ENCODE data around the gene DCST2.

The DCST2 gene

GRCh38 chr1:155049651-155050559 lies 16.3 kb upstream of the DCST2 start:
- DNase-seq (ENCODE audit: low read depth), result no peak

- DNase-seq (ENCODE audit: low read depth), result no peak
These were observed 15.1 kb upstream of the DCST2 start for GRCh38 chr1:155048449-155049334.

- peak; percentile 39 for DNase-seq (ENCODE audit: low read depth)
These were observed 11.5 kb upstream of the DCST2 start for GRCh38 chr1:155044812-155045657.

GRCh38 chr1:155044365-155044764 lies 10.8 kb upstream of the DCST2 start:
- DNase-seq (ENCODE audit: low read depth), result no peak

GRCh38 chr1:155043793-155044192 lies 10.2 kb upstream of the DCST2 start:
- DNase-seq (ENCODE audit: low read depth), result no peak

GRCh38 chr1:155043301-155043702 lies 9.7 kb upstream of the DCST2 start:
- no peak for DNase-seq (ENCODE audit: low read depth)

- DNase-seq (ENCODE audit: low read depth), result no peak
These were observed 9.2 kb upstream of the DCST2 start for GRCh38 chr1:155042789-155043188.

- no peak for DNase-seq (ENCODE audit: low read depth)
These were observed 6.9 kb upstream of the DCST2 start for GRCh38 chr1:155040358-155041093.

GRCh38 chr1:155039308-155039669 lies 5.7 kb upstream of the DCST2 start:
- no peak for DNase-seq (ENCODE audit: low read depth)

- DNase-seq (ENCODE audit: low read depth), result no peak
These were observed 5.2 kb upstream of the DCST2 start for GRCh38 chr1:155038602-155039307.

- no peak for DNase-seq (ENCODE audit: low read depth)
These were observed 4.4 kb upstream of the DCST2 start for GRCh38 chr1:155037851-155038441.

- no peak for DNase-seq (ENCODE audit: low read depth)
These were observed 3.5 kb upstream of the DCST2 start for GRCh38 chr1:155037043-155037442.

- DNase-seq (ENCODE audit: low read depth), result no peak
These were observed 2.4 kb upstream of the DCST2 start for GRCh38 chr1:155035936-155036335.

- no peak for DNase-seq (ENCODE audit: low read depth)
These were observed 982 bp upstream of the DCST2 start for GRCh38 chr1:155034318-155035208.

GRCh38 chr1:155032886-155033285 lies 695 bp downstream of the DCST2 start:
- DNase-seq (ENCODE audit: low read depth), result no peak

GRCh38 chr1:155030899-155031298 lies 2.7 kb downstream of the DCST2 start:
- DNase-seq (ENCODE audit: low read depth), result no peak

GRCh38 chr1:155030243-155030795 lies 3.3 kb downstream of the DCST2 start:
- no peak for DNase-seq (ENCODE audit: low read depth)

- no peak for DNase-seq (ENCODE audit: low read depth)
These were observed 3.9 kb downstream of the DCST2 start for GRCh38 chr1:155029513-155030242.

Measured in stimulated activated CD8-positive, alpha-beta memory T cell treated with anti-CD3 and anti-CD28 coated beads, Interleukin-4, amount 100 ng/mL, for 24 hours (primary cell).